HG03175 (cell line): ENCODE results near the gene S100A13.
"Not testable (repeated sequence)": the region's sequence is repeated elsewhere in the genome, so short reads cannot be mapped to it uniquely, and the experiment has no call there.

ENCODE experiments used
- ATAC-seq: cut with Tn5 transposase; IDR thresholded peaks from one replicate; pipeline ENCODE4 v1.9.1; 2021; ENCODE audit warnings: mild to moderate bottlenecking, moderate library complexity; ENCODE audit not compliant: unreplicated experiment

The S100A13 gene

DNA sequence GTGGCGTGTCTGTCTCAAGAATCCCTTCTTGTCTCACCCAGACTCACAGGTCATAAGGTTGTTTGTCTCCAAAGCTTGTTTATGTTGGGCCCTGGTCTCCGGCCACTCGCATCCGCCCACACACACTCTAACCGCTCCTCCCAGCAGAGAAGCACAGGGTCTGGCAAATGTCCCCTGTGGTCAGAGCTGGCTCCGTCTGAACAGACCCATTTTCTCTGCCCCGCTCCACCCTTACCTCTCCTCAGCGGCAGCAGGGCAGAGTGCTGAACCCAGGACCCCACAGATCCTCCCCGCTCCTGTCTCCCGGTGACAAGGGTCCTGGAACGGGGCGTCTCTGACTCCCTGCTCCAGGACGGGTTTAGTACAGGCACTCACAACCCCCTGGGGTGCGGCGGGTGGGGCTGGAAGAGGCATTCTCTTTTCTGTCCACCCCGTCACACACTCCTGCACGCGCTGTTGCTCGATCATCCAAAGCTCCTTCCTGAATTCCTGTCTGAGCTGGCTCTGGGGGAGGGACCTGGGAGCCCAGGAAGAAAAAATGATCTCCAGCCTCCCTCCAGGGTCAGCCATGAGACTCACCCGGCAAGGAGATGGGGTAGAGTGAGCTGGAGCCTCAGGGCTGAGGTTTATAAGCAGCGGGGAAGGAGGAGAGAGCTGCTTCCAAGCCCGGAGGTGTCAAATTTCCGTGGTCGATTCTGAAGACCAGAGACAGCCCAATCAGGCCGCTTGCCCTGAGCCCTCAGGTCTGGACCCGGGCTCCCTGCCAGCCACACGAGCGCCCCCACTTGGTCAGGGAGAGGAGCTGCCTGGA, at the start of gene S100A13:
TSS of gene S100A13 (minus strand) at position 602 of the 811 bp plus-strand sequence. CDS start 1,033 bp downstream, outside the sequence.
- ATAC-seq: no peak

- no peak for ATAC-seq
These were observed 46.2 kb upstream of the S100A13 start for GRCh38 chr1:153673511-153673910.

DNA sequence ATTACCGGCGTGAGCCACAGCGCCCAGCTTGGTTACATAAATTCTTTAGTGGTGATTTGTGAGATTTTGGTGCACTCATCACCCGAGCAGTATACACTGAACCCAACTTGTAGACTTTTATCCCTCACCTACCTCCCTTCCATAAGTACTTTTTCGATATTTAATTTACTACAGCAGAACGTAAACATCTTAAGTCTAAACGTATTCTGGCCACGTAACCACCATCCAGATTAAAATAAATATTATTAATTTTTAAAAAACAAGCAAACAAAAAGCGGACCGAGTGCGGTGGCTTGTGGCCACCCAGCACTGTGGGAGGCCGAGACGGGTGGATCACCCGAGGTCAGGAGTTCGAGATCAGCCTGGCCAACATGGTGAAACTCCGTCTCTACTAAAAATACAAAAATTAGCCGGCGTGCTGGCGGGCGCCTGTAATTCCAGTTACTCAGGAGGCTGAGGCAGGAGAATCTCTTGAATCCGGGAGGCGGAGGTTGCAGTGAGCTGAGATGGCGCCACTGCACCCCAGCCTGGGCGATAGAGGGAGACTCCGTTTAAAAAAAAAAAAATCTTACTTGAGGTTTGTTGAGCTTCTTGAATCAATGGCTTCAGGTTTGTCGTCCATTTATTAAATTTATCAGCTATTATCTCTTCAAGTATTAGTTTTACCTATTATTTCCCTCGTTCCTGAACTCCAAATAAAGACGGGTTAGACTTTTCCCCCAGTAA, 44.5 kb upstream of the S100A13 start:
- peak; percentile 13 for ATAC-seq

DNA sequence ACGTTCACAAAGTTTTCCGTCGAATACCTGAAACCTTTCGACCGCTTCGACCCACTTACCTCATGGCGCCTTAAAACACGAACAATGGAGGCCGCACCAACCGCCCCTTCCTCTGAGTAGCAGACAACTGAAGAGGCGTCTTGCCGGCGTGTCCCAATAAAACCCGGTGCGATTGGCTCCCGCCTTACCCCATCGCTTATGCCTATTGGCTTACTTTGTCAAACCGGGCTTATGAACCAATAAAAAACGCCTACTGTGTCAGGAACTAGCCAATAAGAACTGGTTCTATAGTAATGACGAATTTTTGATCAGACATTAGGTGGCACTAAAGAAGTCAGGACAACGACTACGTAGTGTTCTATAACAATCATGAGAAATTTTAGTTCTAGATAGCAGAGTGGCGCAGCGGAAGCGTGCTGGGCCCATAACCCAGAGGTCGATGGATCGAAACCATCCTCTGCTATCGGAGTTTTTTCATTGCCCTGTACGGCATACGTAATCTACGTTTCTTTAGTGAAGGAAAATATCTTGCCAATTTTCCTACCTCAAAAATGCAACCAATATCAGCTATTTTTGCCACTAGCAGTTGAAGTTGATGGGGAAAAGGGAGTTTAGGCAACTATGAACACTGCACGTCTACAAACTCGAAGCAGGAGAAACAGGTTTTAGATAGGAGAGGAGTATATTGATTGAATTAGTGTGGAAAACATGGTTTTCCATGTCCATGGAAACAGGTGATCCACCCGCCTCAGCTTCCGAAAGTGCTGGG, 43.7 kb upstream of the S100A13 start, which contains the start of gene ILF2:
TSS of gene ILF2 (minus strand) at position 135 of the 769 bp plus-strand sequence. CDS start at position 64, 71 bp downstream.
- peak; percentile 94 for ATAC-seq

GRCh38 chr1:153670257-153670858, 43.1 kb upstream of the S100A13 start:
- no peak for ATAC-seq

DNA sequence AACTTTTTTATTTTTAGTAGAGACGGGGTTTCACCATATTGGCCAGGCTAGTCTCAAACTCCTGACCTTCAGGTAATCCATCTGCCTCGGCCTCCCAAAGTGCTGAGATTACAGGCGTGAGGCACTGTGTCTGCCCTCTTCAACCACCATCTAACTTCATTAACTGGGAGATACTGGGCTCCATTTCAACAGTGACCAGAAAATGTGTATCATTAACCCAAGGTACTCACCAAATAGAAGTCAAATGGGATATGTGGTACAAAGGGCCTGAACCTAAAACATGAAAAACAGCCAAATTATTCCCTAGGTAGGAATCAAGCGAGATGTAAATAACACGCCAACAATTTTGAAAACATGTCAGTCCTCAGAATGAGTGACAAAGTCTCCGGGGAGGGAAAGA, 42.3 kb upstream of the S100A13 start:
- no peak for ATAC-seq

DNA sequence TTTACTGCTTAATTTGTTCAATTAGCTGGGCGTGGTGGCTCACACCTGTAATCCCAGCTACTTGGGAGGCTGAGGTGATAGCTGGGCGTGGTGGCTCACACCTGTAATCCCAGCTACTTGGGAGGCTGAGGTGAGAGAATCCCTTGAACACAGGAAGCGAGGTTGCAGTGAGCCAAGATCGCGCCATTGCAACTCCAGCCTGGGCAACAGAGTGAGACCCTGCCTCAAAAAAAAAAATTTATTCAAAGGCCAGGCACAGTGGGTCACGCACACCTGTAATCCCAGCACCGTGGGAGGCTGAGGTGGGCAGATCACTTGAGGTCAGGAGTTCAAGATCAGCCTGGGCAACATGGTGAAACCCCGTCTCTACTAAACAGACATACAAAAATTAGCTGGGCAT, 41.4 kb upstream of the S100A13 start:
- not testable (repeated sequence) for ATAC-seq

DNA sequence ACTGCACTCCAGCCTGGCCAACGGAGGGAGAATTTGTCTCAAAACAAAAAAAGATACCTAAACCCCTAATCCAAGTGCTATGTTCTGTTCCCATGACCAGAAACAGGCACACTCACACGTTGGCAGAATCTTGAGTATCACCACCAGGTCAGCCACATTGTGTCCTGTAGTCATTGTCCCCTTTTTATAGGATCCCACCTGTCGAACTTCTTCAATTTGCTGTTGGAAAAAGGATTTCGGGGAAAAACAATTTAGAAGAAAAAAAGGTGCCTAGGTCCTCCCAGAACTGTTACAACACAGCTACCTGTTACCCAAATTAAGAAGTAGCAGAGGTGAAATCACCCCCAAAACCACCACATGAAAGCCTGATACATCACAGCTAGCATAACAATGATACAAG, 40.1 kb upstream of the S100A13 start:
- ATAC-seq: no peak

- no peak for ATAC-seq
These were observed 35.9 kb upstream of the S100A13 start for GRCh38 chr1:153663211-153663610.

GRCh38 chr1:153662269-153662668, 35.0 kb upstream of the S100A13 start:
- ATAC-seq: no peak

DNA sequence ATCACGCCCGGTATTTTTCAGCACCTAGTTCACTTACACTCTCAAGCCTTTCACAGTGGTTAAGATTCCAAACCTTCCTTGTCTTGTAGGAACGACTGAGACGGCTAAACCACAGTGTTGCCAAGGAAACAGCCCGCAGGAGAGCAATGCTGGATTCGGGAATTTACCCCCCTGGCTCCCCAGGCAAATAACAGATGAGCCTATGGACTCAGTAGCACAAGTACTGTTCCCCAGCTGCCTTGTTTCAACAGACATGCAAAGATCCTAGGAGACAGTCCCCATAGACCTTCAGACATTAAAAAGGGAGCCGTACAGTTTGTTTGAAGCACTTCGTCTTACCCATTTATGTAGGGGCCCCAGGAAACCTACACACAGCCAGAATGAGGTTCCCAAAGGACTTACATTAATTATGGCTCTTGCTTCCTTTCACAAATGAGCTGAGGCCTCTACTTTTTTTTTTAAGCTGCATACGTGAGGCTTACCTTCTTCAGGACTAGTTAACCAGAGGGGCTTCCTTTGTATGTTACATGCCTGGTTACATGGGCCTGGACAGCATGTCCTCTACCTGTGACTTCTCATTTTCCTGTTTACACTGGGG, 33.9 kb upstream of the S100A13 start:
- ATAC-seq: no peak

DNA sequence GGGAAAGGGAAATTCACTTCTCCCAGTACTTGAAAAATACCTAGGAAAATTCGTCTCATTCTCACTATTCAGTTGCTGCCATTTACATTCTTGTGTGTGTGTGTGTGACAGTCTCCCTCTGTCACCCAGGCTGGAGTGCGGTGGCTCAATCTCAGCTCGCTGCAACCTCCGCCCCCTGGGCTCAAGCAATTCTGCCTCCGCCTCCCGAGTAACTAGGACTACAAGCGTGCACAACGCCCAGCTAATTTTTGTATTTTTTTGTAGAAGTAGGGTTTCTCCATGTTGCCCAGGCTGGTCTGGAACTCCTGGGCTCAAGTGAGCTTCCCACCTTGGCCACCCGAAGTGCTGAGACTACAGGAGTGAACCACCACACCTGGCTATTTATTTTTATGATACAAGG, 32.4 kb upstream of the S100A13 start:
- ATAC-seq: no peak

- ATAC-seq: no peak
These were observed 31.9 kb upstream of the S100A13 start for GRCh38 chr1:153659175-153659534.

- ATAC-seq: peak; percentile 96
These were observed 31.3 kb upstream of the S100A13 start, which contains the start of gene SNAPIN for GRCh38 chr1:153658400-153659174. Gene SNAPIN, plus strand, starts transcription at chr1:153658703. Its CDS starts 41 bp downstream, at chr1:153658744.

GRCh38 chr1:153655333-153655732, 28.0 kb upstream of the S100A13 start:
- ATAC-seq: no peak

- no peak for ATAC-seq
These were observed 25.6 kb upstream of the S100A13 start for GRCh38 chr1:153652805-153653500.

GRCh38 chr1:153651771-153652170, 24.5 kb upstream of the S100A13 start:
- ATAC-seq: no peak

- no peak for ATAC-seq
These were observed 22.5 kb upstream of the S100A13 start for GRCh38 chr1:153649863-153650235.
